ENCODE data around the gene MRPL32. TPM values are rescaled to one million over a fixed set of nuclear protein-coding genes. Genes with fewer than 3 reads are reported as not detected.

The MRPL32 gene
- total and polyA plus RNA-seq, 2 of the 13 experiments (the other 11 are each of a cell fraction or from before 2014, with no cell fraction given) = 39.0 to 81.2 TPM

DNA sequence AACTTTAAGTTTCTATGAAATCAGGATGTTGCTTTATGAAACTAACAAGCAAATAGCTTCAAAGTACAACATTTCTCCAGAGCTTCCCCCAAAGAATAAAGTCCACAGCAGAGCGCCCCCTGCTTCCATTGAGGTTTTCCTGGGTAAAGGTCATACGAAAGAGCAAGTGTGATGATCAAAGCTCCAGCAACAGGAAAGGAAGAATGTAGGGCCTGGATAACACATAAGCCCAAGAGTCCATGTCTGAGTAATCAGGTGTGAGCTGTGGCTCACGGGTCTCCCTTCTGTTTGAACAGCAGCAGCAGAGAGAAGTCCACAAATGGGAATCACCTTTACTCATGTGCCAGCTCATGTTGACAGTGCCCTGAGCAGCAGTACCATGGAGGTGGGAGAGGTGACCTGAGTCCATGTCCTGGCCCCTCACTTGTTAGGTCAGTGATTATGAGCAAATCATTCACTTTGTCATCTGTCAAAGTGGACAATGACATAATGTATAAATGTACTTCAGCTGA is 50.5 kb downstream of the MRPL32 start (continued):
- TF ChIP-seq, protein P1, sequence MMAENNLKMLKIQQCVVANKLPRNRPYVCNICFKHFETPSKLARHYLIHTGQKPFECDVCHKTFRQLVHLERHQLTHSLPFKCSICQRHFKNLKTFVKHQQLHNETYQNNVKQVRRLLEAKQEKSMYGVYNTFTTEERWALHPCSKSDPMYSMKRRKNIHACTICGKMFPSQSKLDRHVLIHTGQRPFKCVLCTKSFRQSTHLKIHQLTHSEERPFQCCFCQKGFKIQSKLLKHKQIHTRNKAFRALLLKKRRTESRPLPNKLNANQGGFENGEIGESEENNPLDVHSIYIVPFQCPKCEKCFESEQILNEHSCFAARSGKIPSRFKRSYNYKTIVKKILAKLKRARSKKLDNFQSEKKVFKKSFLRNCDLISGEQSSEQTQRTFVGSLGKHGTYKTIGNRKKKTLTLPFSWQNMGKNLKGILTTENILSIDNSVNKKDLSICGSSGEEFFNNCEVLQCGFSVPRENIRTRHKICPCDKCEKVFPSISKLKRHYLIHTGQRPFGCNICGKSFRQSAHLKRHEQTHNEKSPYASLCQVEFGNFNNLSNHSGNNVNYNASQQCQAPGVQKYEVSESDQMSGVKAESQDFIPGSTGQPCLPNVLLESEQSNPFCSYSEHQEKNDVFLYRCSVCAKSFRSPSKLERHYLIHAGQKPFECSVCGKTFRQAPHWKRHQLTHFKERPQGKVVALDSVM (CRISPR knock-in tag; IDR thresholded peaks at IDR 0.05) = no peak
- TF ChIP-seq ZSCAN31 (CRISPR knock-in tag; IDR thresholded peaks at IDR 0.05; ENCODE audit: low read depth) (no peak), RBFOX2 (IDR thresholded peaks at IDR 0.05; ENCODE audit: low read depth, low read length) (no peak), ZIK1 (CRISPR knock-in tag; IDR thresholded peaks at IDR 0.05; ENCODE audit: borderline replicate concordance, low read depth) (no peak), POLR2AphosphoS2 (IDR thresholded peaks at IDR 0.05; ENCODE audit: low read depth, low read length) (no peak), ZNF766 (CRISPR knock-in tag; IDR thresholded peaks at IDR 0.05; ENCODE audit: borderline replicate concordance) (no peak), TERF1 (CRISPR knock-in tag; IDR thresholded peaks at IDR 0.05) (no peak), ZBTB37 (CRISPR knock-in tag; IDR thresholded peaks at IDR 0.05) (no peak), MATR3 (CRISPR knock-in tag; IDR thresholded peaks at IDR 0.05) (no peak), ZNF790 (CRISPR knock-in tag; IDR thresholded peaks at IDR 0.05; ENCODE audit: borderline replicate concordance) (no peak), MTF1 (CRISPR knock-in tag; IDR thresholded peaks at IDR 0.05) (no peak), ZNF713 (CRISPR knock-in tag; IDR thresholded peaks at IDR 0.05) (no peak), ZNF768 (CRISPR knock-in tag; IDR thresholded peaks at IDR 0.05) (no peak), NR3C1 (CRISPR knock-in tag; IDR thresholded peaks at IDR 0.05) (no peak), CC2D1A (CRISPR knock-in tag; IDR thresholded peaks at IDR 0.05) (no peak), ZNF883 (CRISPR knock-in tag; IDR thresholded peaks at IDR 0.05; ENCODE audit: not compliant biosample characterization) (no peak), PRMT3 (CRISPR knock-in tag; IDR thresholded peaks at IDR 0.05; ENCODE audit: borderline replicate concordance, low read depth) (no peak), DPF2 (CRISPR knock-in tag; IDR thresholded peaks at IDR 0.05; ENCODE audit: borderline replicate concordance, low read depth) (no peak)
- TF ChIP-seq, protein P2, sequence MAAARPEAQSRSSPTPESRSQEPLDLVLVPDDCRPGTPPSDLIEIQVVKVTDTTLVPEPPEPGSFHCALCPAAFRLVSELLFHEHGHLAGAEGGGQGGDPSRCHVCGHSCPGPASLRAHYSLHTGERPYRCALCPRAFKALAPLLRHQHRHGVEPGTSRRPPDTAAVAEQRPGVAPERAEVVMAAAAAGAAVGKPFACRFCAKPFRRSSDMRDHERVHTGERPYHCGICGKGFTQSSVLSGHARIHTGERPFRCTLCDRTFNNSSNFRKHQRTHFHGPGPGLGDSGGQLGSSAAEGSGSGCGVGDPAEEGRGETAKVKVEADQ (CRISPR knock-in tag; IDR thresholded peaks at IDR 0.05; ENCODE audit: borderline replicate concordance) = no peak
- TF ChIP-seq, protein P3, sequence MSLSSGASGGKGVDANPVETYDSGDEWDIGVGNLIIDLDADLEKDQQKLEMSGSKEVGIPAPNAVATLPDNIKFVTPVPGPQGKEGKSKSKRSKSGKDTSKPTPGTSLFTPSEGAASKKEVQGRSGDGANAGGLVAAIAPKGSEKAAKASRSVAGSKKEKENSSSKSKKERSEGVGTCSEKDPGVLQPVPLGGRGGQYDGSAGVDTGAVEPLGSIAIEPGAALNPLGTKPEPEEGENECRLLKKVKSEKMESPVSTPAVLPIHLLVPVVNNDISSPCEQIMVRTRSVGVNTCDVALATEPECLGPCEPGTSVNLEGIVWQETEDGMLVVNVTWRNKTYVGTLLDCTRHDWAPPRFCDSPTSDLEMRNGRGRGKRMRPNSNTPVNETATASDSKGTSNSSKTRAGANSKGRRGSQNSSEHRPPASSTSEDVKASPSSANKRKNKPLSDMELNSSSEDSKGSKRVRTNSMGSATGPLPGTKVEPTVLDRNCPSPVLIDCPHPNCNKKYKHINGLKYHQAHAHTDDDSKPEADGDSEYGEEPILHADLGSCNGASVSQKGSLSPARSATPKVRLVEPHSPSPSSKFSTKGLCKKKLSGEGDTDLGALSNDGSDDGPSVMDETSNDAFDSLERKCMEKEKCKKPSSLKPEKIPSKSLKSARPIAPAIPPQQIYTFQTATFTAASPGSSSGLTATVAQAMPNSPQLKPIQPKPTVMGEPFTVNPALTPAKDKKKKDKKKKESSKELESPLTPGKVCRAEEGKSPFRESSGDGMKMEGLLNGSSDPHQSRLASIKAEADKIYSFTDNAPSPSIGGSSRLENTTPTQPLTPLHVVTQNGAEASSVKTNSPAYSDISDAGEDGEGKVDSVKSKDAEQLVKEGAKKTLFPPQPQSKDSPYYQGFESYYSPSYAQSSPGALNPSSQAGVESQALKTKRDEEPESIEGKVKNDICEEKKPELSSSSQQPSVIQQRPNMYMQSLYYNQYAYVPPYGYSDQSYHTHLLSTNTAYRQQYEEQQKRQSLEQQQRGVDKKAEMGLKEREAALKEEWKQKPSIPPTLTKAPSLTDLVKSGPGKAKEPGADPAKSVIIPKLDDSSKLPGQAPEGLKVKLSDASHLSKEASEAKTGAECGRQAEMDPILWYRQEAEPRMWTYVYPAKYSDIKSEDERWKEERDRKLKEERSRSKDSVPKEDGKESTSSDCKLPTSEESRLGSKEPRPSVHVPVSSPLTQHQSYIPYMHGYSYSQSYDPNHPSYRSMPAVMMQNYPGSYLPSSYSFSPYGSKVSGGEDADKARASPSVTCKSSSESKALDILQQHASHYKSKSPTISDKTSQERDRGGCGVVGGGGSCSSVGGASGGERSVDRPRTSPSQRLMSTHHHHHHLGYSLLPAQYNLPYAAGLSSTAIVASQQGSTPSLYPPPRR (CRISPR knock-in tag; IDR thresholded peaks at IDR 0.05; ENCODE audit: borderline replicate concordance) = peak; percentile 73
